GM19351 (cell line): Measurements from ENCODE around the gene EPB41L4A.
"Not testable (repeated sequence)": the region's sequence is repeated elsewhere in the genome, so short reads cannot be mapped to it uniquely, and the experiment has no call there.

ENCODE experiments used
- ATAC-seq: cut with Tn5 transposase; IDR thresholded peaks from one replicate; pipeline ENCODE4 v1.9.1; 2021; ENCODE audit warnings: mild to moderate bottlenecking, moderate library complexity; ENCODE audit not compliant: unreplicated experiment

The EPB41L4A gene

GRCh38 chr5:112217843-112218579 lies 201.1 kb downstream of the EPB41L4A start:
- ATAC-seq = no peak

DNA sequence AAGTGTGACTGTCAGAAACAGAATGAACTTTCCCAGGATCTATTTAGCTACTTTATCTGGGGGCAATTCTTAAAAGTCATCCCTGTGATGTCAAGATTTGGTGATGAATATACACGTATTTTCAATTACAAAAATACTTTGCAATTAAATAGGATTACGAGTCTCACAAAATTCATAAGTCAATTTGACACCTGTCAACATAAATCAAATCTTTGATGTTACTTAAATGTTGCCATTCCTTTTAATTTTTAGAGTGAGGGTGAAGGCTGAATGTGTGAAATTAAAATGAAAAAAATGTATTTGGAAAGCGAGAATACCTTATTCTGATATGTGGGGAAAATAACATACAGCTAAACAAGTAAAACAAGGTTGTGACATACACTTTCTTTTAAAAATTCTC lies 202.9 kb downstream of the EPB41L4A start:
- ATAC-seq = no peak

GRCh38 chr5:112210430-112211005 lies 208.6 kb downstream of the EPB41L4A start:
- no peak for ATAC-seq

GRCh38 chr5:112208699-112209615 lies 210.1 kb downstream of the EPB41L4A start:
- peak; percentile 74 for ATAC-seq

DNA sequence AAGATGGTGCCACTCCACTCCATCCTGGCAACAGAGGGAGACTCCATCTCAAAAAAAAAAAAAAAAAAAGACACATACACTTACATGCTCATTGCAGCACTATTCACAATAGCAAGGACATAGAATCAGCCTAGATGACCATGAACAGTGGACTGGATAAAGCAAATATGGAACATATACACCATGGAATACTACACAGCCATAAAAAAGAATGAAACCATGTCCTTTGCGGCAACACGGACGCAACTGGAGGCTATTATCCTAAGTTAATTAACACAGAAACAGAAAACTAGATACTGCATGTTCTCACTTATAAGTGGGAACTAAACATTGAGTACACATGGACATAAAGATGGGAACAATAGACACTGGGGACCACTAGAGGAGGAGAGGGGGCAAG lies 210.9 kb downstream of the EPB41L4A start:
- not testable (repeated sequence) for ATAC-seq

DNA sequence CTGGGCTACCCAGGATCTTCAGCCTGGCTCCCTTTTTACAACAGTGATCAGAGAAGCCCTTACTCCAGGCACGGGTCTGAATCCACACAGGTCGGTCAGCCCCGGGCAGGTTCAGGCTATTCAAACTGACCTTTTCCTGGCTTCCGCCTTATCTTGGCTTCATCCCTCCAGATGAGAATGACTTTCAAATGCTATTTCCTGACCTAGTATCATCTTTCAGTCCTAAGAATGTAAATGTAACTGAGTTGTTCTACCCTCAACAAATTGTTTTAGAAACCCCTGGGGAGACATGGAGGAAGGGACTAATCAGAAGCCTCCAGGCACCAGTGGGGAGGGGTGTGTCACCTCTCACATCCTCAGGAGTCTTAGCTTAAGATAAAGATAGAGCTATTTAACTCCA lies 213.2 kb downstream of the EPB41L4A start:
- no peak for ATAC-seq

DNA sequence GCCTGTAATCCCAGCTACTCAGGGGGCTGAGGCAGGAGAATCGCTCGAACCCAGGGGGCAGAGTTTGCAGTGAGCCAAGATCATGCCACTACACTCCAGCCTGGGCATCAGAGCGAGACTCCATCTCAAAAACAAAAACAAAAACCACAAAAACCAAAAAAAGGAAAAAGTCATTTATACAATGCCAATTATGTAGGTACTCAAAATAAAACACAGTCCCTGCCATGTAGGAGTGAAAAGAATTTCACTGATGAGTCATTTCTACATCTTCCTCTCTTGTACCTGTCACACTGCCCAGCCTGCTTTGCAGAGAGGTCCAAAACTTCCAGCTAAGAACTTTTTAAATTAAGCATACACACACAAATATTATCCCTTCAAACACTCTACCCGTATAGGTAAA lies 215.8 kb downstream of the EPB41L4A start:
- ATAC-seq = peak; percentile 70

DNA sequence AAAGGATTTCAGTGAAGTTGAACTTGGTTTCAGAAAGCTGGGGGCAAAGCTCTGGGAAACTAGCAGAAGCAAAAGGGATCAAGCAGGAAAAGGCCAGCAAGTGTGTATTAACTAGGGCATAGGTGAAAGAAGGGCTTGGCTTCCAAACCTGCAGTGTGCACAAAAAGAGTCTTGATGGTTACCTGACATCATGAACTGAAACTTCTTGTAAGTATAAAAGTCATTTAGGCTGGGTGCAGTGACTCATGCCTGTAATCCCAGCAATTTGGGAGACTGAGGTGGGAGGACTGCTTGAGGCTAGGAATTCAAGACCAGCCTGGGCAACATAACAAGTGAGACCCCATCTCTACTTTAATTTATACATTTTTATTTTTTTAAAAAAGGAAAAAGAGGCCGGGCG lies 216.4 kb downstream of the EPB41L4A start:
- peak; percentile 56 for ATAC-seq

DNA sequence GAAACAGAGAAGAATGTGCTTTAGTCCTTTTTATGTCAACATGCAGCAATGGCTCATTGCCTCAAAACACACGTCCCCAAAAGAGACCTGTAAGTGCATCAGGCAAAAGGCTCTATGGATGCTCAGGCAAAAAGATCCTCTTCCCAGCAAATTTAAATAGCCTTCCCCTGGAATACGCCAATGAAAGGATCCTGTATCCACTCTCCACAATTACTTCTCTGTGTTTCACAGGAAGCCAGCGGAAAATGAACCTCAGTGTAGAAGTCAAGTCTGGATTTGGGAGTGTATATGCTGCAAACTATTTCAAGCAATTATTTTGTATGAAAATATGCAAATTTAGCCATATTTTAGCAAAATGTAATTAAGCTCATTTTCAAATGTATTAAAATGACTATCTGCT lies 217.9 kb downstream of the EPB41L4A start:
- no peak for ATAC-seq

- no peak for ATAC-seq
Observed at GRCh38 chr5:112200131-112200530, 218.9 kb downstream of the EPB41L4A start.

DNA sequence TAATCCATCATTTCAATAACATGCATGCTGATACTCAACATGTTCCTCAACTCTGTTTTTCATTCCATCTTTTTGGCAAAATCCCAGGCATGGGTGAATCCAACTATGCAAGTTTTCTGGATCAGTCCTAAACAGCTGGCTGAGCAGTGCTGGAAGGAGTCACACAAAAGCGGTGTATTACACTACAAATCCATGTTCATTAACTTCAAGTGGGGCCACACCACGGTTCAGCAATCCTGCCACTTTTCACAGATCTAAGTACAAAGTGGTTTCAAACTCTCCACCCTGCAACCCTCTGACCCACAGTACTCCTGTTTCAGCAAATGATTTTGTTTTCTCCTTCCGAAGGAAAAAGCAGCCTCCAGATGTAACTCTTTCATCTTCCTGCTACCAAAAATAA lies 222.5 kb downstream of the EPB41L4A start:
- no peak for ATAC-seq

DNA sequence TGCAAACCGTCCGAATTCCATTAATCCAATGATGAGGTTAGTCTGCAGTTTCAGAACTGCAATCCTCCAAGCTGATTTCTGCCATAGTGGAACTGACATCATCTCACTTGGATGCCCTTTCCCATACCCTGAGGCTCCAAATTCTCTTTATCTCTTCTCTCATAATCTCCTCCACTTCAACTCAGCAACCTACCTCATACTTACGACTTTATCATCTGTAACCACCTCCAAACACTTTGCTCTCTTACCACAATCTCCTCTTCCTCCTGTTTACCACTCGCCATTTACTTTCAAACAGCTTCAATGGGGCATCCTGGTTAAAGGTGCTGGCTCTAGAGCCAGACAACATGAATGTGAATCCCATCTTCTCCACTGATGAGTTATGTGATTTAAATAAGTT lies 223.2 kb downstream of the EPB41L4A start:
- ATAC-seq = no peak

GRCh38 chr5:112192866-112193265 lies 226.2 kb downstream of the EPB41L4A start:
- no peak for ATAC-seq

DNA sequence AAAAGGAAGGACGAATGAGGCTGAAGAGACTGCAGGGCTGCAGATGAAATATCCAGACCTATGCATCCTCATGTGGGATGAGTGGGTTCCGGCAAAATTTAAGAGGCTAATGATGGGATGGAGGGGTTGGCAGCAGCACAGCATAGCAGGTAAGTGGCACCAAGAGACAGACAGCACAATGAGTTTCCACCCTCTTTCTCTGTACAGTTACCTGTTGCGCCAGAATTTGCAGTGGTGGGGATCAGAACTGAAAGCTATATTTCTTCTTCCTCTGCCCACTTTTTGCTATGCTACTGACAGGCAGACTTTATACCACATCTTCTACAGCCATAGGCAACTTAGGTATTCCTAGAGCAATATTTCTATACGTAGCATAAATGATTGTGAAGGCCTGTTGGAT lies 227.0 kb downstream of the EPB41L4A start:
- ATAC-seq = no peak

- ATAC-seq = no peak
Observed at GRCh38 chr5:112189391-112189790, 229.7 kb downstream of the EPB41L4A start.

DNA sequence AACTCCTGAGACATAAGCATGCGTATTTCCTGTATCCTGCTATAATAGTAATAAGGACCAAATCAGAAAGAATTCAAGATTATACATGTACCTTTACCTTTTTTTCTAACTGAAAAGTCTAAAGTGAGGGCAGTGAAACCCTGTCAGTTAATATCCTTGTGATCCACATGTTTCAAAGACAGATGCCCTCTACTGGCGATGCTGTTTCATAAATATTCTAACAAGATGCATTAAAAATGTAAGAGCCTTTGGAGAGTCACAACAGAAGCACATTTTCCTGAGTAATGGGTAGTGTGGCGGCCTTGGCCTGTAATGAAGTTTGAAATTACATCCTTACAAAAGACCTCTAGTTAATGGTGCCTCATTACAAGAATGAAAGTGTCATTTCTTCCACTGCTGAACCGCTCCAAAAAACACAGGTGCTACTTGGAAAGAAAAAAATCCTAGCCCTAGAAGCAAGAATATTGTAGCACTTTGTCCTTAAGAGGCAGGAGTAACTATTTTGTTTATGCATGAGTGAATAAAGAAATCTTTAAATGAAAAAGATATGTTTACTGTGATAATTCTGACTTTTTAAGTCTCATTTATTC lies 232.6 kb downstream of the EPB41L4A start:
- peak; percentile 65 for ATAC-seq

DNA sequence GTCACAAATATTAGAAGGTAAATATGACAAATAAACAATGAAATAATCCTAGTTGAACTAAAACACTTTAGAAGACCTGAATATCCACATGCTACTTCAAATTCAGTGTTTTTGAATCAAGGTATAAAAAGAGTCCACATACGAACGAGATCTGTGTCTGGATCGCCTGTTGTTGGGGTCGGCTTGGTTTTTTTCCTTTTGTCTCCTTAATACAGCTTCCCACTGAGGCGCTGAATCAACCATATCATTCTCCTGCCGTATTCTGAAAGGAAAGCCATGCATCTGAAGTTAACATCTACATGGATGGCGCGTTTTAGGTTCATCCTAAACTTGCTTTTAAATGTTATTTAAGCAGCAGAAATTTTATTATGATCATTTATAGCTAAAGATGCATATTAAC lies 235.2 kb downstream of the EPB41L4A start:
- ATAC-seq = no peak

DNA sequence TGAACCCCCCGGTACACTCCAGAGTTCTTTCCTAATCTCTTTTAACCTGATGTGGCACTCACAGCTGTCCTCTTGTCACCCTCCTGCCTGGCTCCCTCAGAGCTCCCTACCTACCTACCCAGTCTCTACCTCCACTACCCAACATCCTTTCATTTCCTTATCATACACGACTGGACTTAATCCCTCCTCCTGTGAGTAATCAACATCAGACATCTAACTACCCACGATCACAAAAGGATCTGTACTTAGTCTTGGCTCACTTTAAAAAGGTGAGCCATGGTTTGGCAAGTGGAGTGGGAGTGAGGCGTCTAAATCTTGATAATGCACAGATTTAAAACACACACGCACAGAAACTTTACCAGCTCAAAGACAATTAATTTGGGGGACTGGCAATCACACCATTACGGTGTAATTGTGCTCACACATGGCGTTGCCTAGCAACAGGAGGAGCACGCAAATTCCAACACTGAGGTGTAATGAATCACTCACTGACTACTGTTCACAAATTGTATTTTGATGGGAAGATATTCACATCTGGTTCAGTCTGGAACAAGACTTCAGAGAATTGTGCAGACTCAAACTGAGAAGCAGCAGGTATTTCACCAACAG lies 235.9 kb downstream of the EPB41L4A start:
- no peak for ATAC-seq

DNA sequence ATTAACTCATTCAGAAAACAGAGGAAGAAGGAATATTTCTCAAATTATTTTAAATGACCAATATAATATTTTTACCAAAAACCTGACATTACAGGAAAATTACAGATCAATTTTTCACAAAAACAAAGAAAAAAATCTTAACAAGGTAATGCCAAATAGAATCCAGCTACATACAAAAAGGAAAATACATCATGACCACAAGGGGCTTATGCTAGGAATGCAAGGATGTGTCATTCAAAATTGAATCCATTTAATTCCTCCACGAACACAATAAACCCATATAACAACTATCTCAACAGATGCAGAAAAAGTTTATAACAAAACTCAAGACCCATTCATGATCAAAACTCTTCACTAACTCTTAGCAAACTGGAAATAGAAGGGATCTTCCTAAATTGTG lies 239.8 kb downstream of the EPB41L4A start:
- no peak for ATAC-seq

DNA sequence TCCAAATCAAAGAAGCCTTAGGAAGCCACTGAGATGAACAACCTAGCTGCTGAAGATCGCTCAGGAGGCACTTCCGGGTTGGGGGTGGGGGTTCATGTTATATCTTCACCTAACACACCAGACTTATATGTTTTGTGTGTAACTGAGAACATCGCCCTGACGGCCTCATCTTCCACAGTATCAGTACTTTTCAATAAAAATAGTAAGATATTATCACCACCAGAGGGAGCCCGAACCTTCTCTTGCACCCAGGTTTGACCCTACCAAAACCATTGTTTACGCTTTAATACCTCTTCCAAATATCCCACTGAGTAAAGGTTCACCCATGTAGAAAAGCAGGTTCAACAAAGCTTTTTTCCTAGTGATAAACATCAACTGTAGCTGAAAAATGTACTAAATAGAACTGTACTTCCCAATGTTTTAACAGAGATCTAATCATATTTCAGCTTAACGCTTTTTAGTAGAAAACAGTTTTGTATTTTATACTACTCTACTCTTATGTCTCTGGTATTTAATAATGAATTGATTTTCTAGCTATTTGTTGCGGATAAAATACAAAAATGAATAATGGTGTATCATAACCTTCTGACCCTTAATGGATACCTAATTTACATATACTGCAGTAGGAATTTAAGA lies 244.0 kb downstream of the EPB41L4A start:
- ATAC-seq = peak; percentile 94
